ENCODE results near the gene ME3.
"Not testable (repeated sequence)": the region's sequence is repeated elsewhere in the genome, so short reads cannot be mapped to it uniquely, and the experiment has no call there.

Gene ME3

GRCh38 chr11:86660736-86661135, 11.7 kb downstream of the ME3 start:
- DNase-seq = no peak

GRCh38 chr11:86660088-86660487, 12.3 kb downstream of the ME3 start:
- no peak for DNase-seq

- DNase-seq = no peak
Measured at GRCh38 chr11:86658534-86658933, 13.9 kb downstream of the ME3 start.

- DNase-seq = not testable (repeated sequence)
Measured at GRCh38 chr11:86645212-86645611, 27.2 kb downstream of the ME3 start.

- no peak for DNase-seq
Measured at GRCh38 chr11:86644291-86644690, 28.1 kb downstream of the ME3 start.

GRCh38 chr11:86641537-86642261, 30.7 kb downstream of the ME3 start:
- DNase-seq = no peak

- DNase-seq = no peak
Measured at GRCh38 chr11:86639137-86639536, 33.3 kb downstream of the ME3 start.

GRCh38 chr11:86638673-86639072, 33.7 kb downstream of the ME3 start:
- no peak for DNase-seq

GRCh38 chr11:86637988-86638387, 34.4 kb downstream of the ME3 start:
- no peak for DNase-seq

- no peak for DNase-seq
Measured at GRCh38 chr11:86636275-86636674, 36.1 kb downstream of the ME3 start.

- DNase-seq = no peak
Measured at GRCh38 chr11:86632499-86633269, 39.7 kb downstream of the ME3 start.

- DNase-seq = no peak
Measured at GRCh38 chr11:86630229-86630981, 42.0 kb downstream of the ME3 start.

GRCh38 chr11:86629045-86629706, 43.2 kb downstream of the ME3 start:
- no peak for DNase-seq

- DNase-seq = no peak
Measured at GRCh38 chr11:86627776-86628455, 44.5 kb downstream of the ME3 start.

- no peak for DNase-seq
Measured at GRCh38 chr11:86625981-86626380, 46.4 kb downstream of the ME3 start.

- no peak for DNase-seq
Measured at GRCh38 chr11:86625544-86625943, 46.9 kb downstream of the ME3 start.

GRCh38 chr11:86624366-86624765, 48.0 kb downstream of the ME3 start:
- DNase-seq = no peak

GRCh38 chr11:86623736-86624135, 48.7 kb downstream of the ME3 start:
- DNase-seq = no peak

GRCh38 chr11:86623041-86623621, 49.3 kb downstream of the ME3 start:
- no peak for DNase-seq

- no peak for DNase-seq
Measured at GRCh38 chr11:86621854-86622253, 50.6 kb downstream of the ME3 start.

GRCh38 chr11:86620891-86621521, 51.4 kb downstream of the ME3 start:
- no peak for DNase-seq

- DNase-seq = not testable (repeated sequence)
Measured at GRCh38 chr11:86619428-86619827, 53.0 kb downstream of the ME3 start.

Data from CD4-positive, alpha-beta T cell treated with Interleukin-17A for 4 hours (primary cell).